Measurements from ENCODE around the gene UMPS.

- TF ChIP-seq KDM5A (IDR thresholded peaks at IDR 0.05) (no peak), CTCF (IDR thresholded peaks at IDR 0.05) (no peak), CBX8 (IDR thresholded peaks at IDR 0.05) (no peak), BCL3 (IDR thresholded peaks at IDR 0.05) (no peak), FOSB (CRISPR knock-in tag; IDR thresholded peaks at IDR 0.05) (no peak), HDAC2 (IDR thresholded peaks at IDR 0.05) (no peak), CEBPB (IDR thresholded peaks at IDR 0.05) (no peak), REST (IDR thresholded peaks at IDR 0.05) (no peak), POLR2A (IDR thresholded peaks at IDR 0.05; ENCODE audit: low read length) (no peak), RFX5 (IDR thresholded peaks at IDR 0.05) (no peak)
- TF ChIP-seq, protein P1, sequence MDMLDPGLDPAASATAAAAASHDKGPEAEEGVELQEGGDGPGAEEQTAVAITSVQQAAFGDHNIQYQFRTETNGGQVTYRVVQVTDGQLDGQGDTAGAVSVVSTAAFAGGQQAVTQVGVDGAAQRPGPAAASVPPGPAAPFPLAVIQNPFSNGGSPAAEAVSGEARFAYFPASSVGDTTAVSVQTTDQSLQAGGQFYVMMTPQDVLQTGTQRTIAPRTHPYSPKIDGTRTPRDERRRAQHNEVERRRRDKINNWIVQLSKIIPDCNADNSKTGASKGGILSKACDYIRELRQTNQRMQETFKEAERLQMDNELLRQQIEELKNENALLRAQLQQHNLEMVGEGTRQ (IDR thresholded peaks at IDR 0.05): no peak
Observed at GRCh38 chr3:124759666-124760401, 29.6 kb downstream of the UMPS start.
